K562 (cell line): ENCODE measurements around the gene SYNGR4. TPM values are rescaled to one million over a fixed set of nuclear protein-coding genes. Genes with fewer than 3 reads are reported as not detected.

Source experiments
- ARHGAP35 ChIP-seq: fragments of 450-650 bp; IDR thresholded peaks from 2 replicates; pipeline ENCODE4 v1.6.1; 2018; ENCODE audit not compliant: partially characterized antibody
- ARNT ChIP-seq, 2 experiments: fragments of 450-650 bp; IDR thresholded peaks; 2 replicates each; pipeline ENCODE4 v1.6.1; 2016; ENCODE audit warnings: mild to moderate bottlenecking in 1 of 2
- BACH1 ChIP-seq: fragments of 200-800 bp; sonication (Bioruptor generic); IDR thresholded peaks from 2 replicates; pipeline ENCODE4 v1.6.1; 2016; ENCODE audit warnings: missing genetic modification characterization, missing compliant biosample characterization
- CHD4 ChIP-seq: fragments of 200-600 bp; sonication (generic); IDR thresholded peaks from 3 replicates; pipeline ENCODE4 v1.6.1; 2012; ENCODE audit warnings: low read depth, mild to moderate bottlenecking, mixed read lengths, low read length, inconsistent platforms; ENCODE audit not compliant: insufficient read depth, insufficient replicate concordance, poor library complexity, severe bottlenecking
- CHD7 ChIP-seq: fragments of 200-600 bp; sonication (generic); IDR thresholded peaks from one replicate; pipeline ENCODE4 v1.6.1; 2012; ENCODE audit warnings: mild to moderate bottlenecking, low read depth, low read length, inconsistent platforms
- LARP7 ChIP-seq: fragments of 450-650 bp; IDR thresholded peaks from 2 replicates; pipeline ENCODE4 v1.6.1; 2016
- MAX ChIP-seq: sonication (generic); formaldehyde crosslinking; IDR thresholded peaks from 2 replicates; pipeline ENCODE4 v1.9.0; 2022; ENCODE audit warnings: mild to moderate bottlenecking, missing genetic modification reagents
- MTA1 ChIP-seq: fragments of 450-650 bp; IDR thresholded peaks from 2 replicates; pipeline ENCODE4 v1.6.1; 2017; ENCODE audit warnings: borderline replicate concordance
- PATZ1 ChIP-seq: fragments of 250-450 bp; sonication (Bioruptor Pico); IDR thresholded peaks from 2 replicates; pipeline ENCODE4 v1.5.0; 2020; ENCODE audit warnings: mild to moderate bottlenecking, borderline replicate concordance
- PHF20 ChIP-seq: fragments of 450-650 bp; IDR thresholded peaks from 2 replicates; pipeline ENCODE4 v1.6.1; 2018; ENCODE audit not compliant: partially characterized antibody
- RBM25 ChIP-seq: fragments of 200-400 bp; formaldehyde crosslinking; IDR thresholded peaks from 2 replicates; pipeline ENCODE4 v1.6.1; 2018; ENCODE audit warnings: low read length, low read depth, moderate library complexity; ENCODE audit not compliant: severe bottlenecking
- SETDB1 ChIP-seq: IDR thresholded peaks from one replicate; pipeline ENCODE4 v1.6.1; 2012; ENCODE audit warnings: low read length, control low read depth, inconsistent platforms
- TEAD1 ChIP-seq, 2 experiments: fragments of 450-650 bp in 1 of 2; sonication (generic) in 1 of 2; formaldehyde crosslinking; IDR thresholded peaks; 2 replicates each; pipeline versions ENCODE4 v1.4.0 to v1.8.0; 2020 to 2022; ENCODE audit warnings: mild to moderate bottlenecking in 2 of 2, missing genetic modification reagents in 1 of 2
- ZNF696 ChIP-seq: fragments of 250-450 bp; sonication (Bioruptor Pico); conservative IDR thresholded peaks from 2 replicates; pipeline ENCODE4 v1.4.0; 2020; ENCODE audit warnings: mild to moderate bottlenecking, moderate library complexity
- polyA plus RNA-seq, 8 experiments: library from polyadenylated mRNA; depleted of rRNA in 4 of 8; stranded (reverse) in 5 of 8; unstranded in 3 of 8; fragments of >200 nt; fragmentation: Nextera tagmentation in 2 of 8; fragmentation: Illumina TruSeq in 1 of 8; extraction: Ambion mirVana in 2 of 8; extraction: Trizol in 1 of 8; gene quantifications; 2 replicates each; pipeline versions ENCODE4 v1.2.1 to v1.2.3, GENCODE V29; 2011 to 2014; ENCODE audit warnings: inconsistent platforms in 1 of 8, missing spikeins in 1 of 8
- total RNA-seq, 7 experiments: library from RNA; depleted of rRNA in 6 of 7; stranded (reverse); fragments of >200 nt in 6 of 7; fragmentation: Illumina TruSeq in 2 of 7; extraction: Trizol in 2 of 7; gene quantifications; 2 replicates each; pipeline versions ENCODE4 v1.2.1 to v1.2.3, GENCODE V29; 2011 to 2021; ENCODE audit warnings: low replicate concordance in 1 of 7

Gene SYNGR4
- total and polyA plus RNA-seq, 9 of the 15 experiments (the other 6 are each of a cell fraction or from before 2014, with no cell fraction given), result 0.07 to 0.14 TPM; not detected in 7

GRCh38 chr19:48418317-48419064 lies 54.3 kb downstream of the SYNGR4 start (continued):
- TF ChIP-seq CHD7, result no peak
- no peak for TF ChIP-seq BACH1
- no peak for TF ChIP-seq LARP7
- TF ChIP-seq MTA1, result no peak
- no peak for TF ChIP-seq CHD4
- peak; percentile 40 to 43; a peak in 1 of 4 replicates for TF ChIP-seq TEAD1 (CRISPR knock-in tag; IDR thresholded peaks at IDR 0.05)
- TF ChIP-seq ARHGAP35, result no peak
- no peak for TF ChIP-seq ZNF696 (CRISPR knock-in tag)
- TF ChIP-seq RBM25, result no peak
- no peak for TF ChIP-seq PHF20
- TF ChIP-seq SETDB1, result no peak
- TF ChIP-seq PATZ1, result no peak
- 0 out of 4 replicates have a peak, but pooled peaks of 1 of the 2 experiments have one; percentile 63 for TF ChIP-seq ARNT (IDR thresholded peaks at IDR 0.05)
- peak; percentile 50; the same call in 1 of the 2 replicates for TF ChIP-seq MAX (CRISPR knock-in tag)
